Gastrocnemius medialis (tissue), 4 donors: ENCODE data around the gene OR52B4. TPM values are rescaled to one million over a fixed set of nuclear protein-coding genes. Genes with fewer than 3 reads are reported as not detected.
"Not testable (repeated sequence)": the region's sequence is repeated elsewhere in the genome, so short reads cannot be mapped to it uniquely, and the experiment has no call there.

ENCODE experiments used
- ATAC-seq, 2 donors: fragments of 150-250 bp; one replicate each; pipeline ENCODE4 v1.9.1; 2016
- DNase-seq, 2 donors: peaks; one replicate each; pipeline ENCODE4 v3.0.0-alpha.2; 2019
- H3K27ac ChIP-seq, 4 donors: fragments of 200-600 bp; sonication (generic); 1 replicate in 1 of 4; 2 replicates in 3 of 4; pipeline ENCODE4 v1.5.1; 2016 to 2018; ENCODE audit warnings: mild to moderate bottlenecking in 2 of 4, moderate library complexity in 1 of 4
- H3K27me3 ChIP-seq, 3 donors: fragments of 200-600 bp; sonication (generic) in 2 of 3; 1 replicate in 1 of 3; 2 replicates in 2 of 3; pipeline versions ENCODE4 v1.5.1 to v1.6.0; 2016 to 2019; ENCODE audit warnings: mild to moderate bottlenecking in 1 of 3, moderate library complexity in 1 of 3
- H3K36me3 ChIP-seq, 2 donors: fragments of 200-600 bp; sonication (generic) in 1 of 2; one replicate each; pipeline ENCODE4 v1.5.1; 2017 to 2018
- H3K4me1 ChIP-seq, 2 donors: fragments of 200-600 bp; sonication (generic) in 1 of 2; one replicate each; pipeline ENCODE4 v1.5.1; 2016 to 2017; ENCODE audit warnings: mild to moderate bottlenecking in 2 of 2
- H3K4me3 ChIP-seq, 4 donors: fragments of 200-600 bp; sonication (generic) in 3 of 4; 1 replicate in 1 of 4; 2 replicates in 3 of 4; pipeline ENCODE4 v1.5.1; 2016 to 2019; ENCODE audit warnings: mild to moderate bottlenecking in 2 of 4
- H3K9me3 ChIP-seq, 3 donors: fragments of 200-600 bp; sonication (generic) in 2 of 3; 1 replicate in 1 of 3; 2 replicates in 2 of 3; pipeline ENCODE4 v1.5.1; 2016 to 2019
- CTCF ChIP-seq, 5 experiments: fragments of 450-650 bp in 3 of 5; fragments of 200-600 bp in 2 of 5; sonication (generic) in 2 of 5; IDR thresholded peaks in 4 of 5; conservative IDR thresholded peaks in 1 of 5; 1 replicate in 4 of 5; 2 replicates in 1 of 5; pipeline ENCODE4 v1.5.1; 2016 to 2019; ENCODE audit warnings: antibody characterized with exemption in 5 of 5, mild to moderate bottlenecking in 3 of 5, moderate library complexity in 3 of 5
- POLR2A ChIP-seq, 2 donors: fragments of 450-650 bp; IDR thresholded peaks; one replicate each; pipeline ENCODE4 v1.6.1; 2017; ENCODE audit warnings: antibody characterized with exemption in 2 of 2, mild to moderate bottlenecking in 2 of 2, moderate library complexity in 2 of 2
- in situ Hi-C, 4 donors: fragments of 200-750 bp; cut with MboI; loops; one replicate each; pipeline versions ENCODE4 v1.15.0 to v1.8.0; 2017; ENCODE audit warnings: low sequenced_read_pairs in 4 of 4
- intact Hi-C: fragments of 100-400 bp; cut with DNase I; formaldehyde crosslinking; loops from one replicate; pipeline ENCODE4 v1.15.1; 2023; ENCODE audit warnings: low total_unique reads
- total RNA-seq, 4 donors: library from RNA; depleted of rRNA; stranded (reverse); fragments of >200 nt; gene quantifications; one replicate each; pipeline versions ENCODE4 v1.1.0 to v1.2.3, GENCODE V29; 2016

Gene OR52B4
- total RNA-seq: not detected

- DNase-seq (no peak), ATAC-seq (no peak)
- H3K27me3 ChIP-seq: no peaks in the 10 kb centered on the region
- H3K9me3 ChIP-seq: no peaks in the 10 kb centered on the region
- no peak within 1 kb of the TSS for H3K4me3 ChIP-seq
- no peaks in the 10 kb centered on the region for H3K36me3 ChIP-seq
- no peak within 1 kb of the TSS for H3K27ac ChIP-seq
- no peak for TF ChIP-seq CTCF (IDR thresholded peaks at IDR 0.05 in 4 of 5, conservative IDR thresholded peaks at IDR 0.05 in 1 of 5)
- TF ChIP-seq POLR2A (IDR thresholded peaks at IDR 0.05): no peak
- H3K4me1 ChIP-seq: no peaks in the 10 kb centered on the region
- in situ Hi-C loops: no loop called here
- intact Hi-C loops: no loop called here
Observed at GRCh38 chr11:4368286-4368685, at the start of gene OR52B4. Gene OR52B4 (minus strand): TSS chr11:4368386. CDS start chr11:4368295, 91 bp downstream.

GRCh38 chr11:4416816-4417215 lies 48.6 kb upstream of the OR52B4 start:
- TF ChIP-seq CTCF (IDR thresholded peaks at IDR 0.05 in 4 of 5, conservative IDR thresholded peaks at IDR 0.05 in 1 of 5) (no peak), POLR2A (IDR thresholded peaks at IDR 0.05) (no peak)
- Histone ChIP-seq H3K36me3 (no peaks in the 10 kb centered on the region), H3K27me3 (no peaks in the 10 kb centered on the region), H3K4me1 (no peaks in the 10 kb centered on the region), H3K9me3 (no peaks in the 10 kb centered on the region), H3K27ac (no peak overlapping the region), H3K4me3 (no peak overlapping the region)
- ATAC-seq: no peak
- no peak for DNase-seq
- intact Hi-C loops: no loop called here
- in situ Hi-C loops: no loop called here

- Histone ChIP-seq H3K36me3 (no peaks in the 10 kb centered on the region), H3K4me1 (no peaks in the 10 kb centered on the region), H3K27ac (no peak overlapping the region), H3K9me3 (no peaks in the 10 kb centered on the region), H3K4me3 (no peak overlapping the region), H3K27me3 (no peaks in the 10 kb centered on the region)
- no peak for ATAC-seq
- no peak for DNase-seq
- in situ Hi-C loops (no loop called here), intact Hi-C loops (no loop called here)
- no peak for TF ChIP-seq POLR2A (IDR thresholded peaks at IDR 0.05)
- TF ChIP-seq CTCF (IDR thresholded peaks at IDR 0.05 in 4 of 5, conservative IDR thresholded peaks at IDR 0.05 in 1 of 5): no peak
Observed at GRCh38 chr11:4416306-4416705, 48.1 kb upstream of the OR52B4 start.

GRCh38 chr11:4406206-4406605 lies 38.0 kb upstream of the OR52B4 start:
- H3K27ac ChIP-seq, H3K4me3 ChIP-seq, H3K36me3 ChIP-seq, H3K4me1 ChIP-seq, H3K27me3 ChIP-seq, intact Hi-C loops, H3K9me3 ChIP-seq, ATAC-seq, DNase-seq, in situ Hi-C loops: not testable (repeated sequence)

- ATAC-seq: peak; percentile 17 to 21
- intact Hi-C loops: no loop called here
Observed at GRCh38 chr11:4393858-4394223, 25.7 kb upstream of the OR52B4 start.

More at GRCh38 chr11:4393858-4394223, 25.7 kb upstream of the OR52B4 start:
- H3K27ac ChIP-seq: peak overlapping the region; percentile 81 to 84 (median 82)
- H3K4me3 ChIP-seq: peak overlapping the region; percentile 91 to 98 (median 98)
- no peaks in the 10 kb centered on the region for H3K27me3 ChIP-seq
- in situ Hi-C loops: no loop called here
- peaks cover 0 to 15% of the 10 kb centered on the region in 2 donors for H3K36me3 ChIP-seq
- peaks cover 4 to 7% of the 10 kb centered on the region in 2 donors for H3K4me1 ChIP-seq
- H3K9me3 ChIP-seq: no peaks in the 10 kb centered on the region
- DNase-seq: no peak
- TF ChIP-seq POLR2A (IDR thresholded peaks at IDR 0.05) (no peak), CTCF (IDR thresholded peaks at IDR 0.05 in 4 of 5, conservative IDR thresholded peaks at IDR 0.05 in 1 of 5) (no peak)
